GM13977 (cell line): ENCODE results near the gene SCAF8.

Experiments
- DNase-seq: peaks from one replicate; pipeline ENCODE4 v3.0.0; 2012; ENCODE audit warnings: low spot score
- CTCF ChIP-seq: IDR thresholded peaks from 2 replicates; pipeline ENCODE4 v1.5.1; 2012; ENCODE audit warnings: mild to moderate bottlenecking, control low read depth; ENCODE audit not compliant: insufficient read depth; ENCODE audit errors: extremely low read depth, missing control alignments
- in situ Hi-C: fragments of 300-500 bp; cut with MboI; formaldehyde crosslinking; loops from one replicate; pipeline ENCODE4 v1.12.0; 2022; ENCODE audit warnings: low sequenced_read_pairs, low pct_unique_long_range_greater_than_20kb, mixed read lengths, inconsistent platforms; ENCODE audit not compliant: unreplicated experiment

SCAF8 gene

GRCh38 chr6:154822947-154823558 lies 89.8 kb downstream of the SCAF8 start:
- in situ Hi-C loops = no loop called here
- DNase-seq = no peak
- TF ChIP-seq CTCF = no peak

GRCh38 chr6:154824076-154824475 lies 90.9 kb downstream of the SCAF8 start:
- DNase-seq = no peak
- in situ Hi-C loops = no loop called here
- no peak for TF ChIP-seq CTCF

GRCh38 chr6:154829970-154830369 lies 96.8 kb downstream of the SCAF8 start:
- TF ChIP-seq CTCF = no peak
- no peak for DNase-seq
- in situ Hi-C loops = no loop called here

- no peak for DNase-seq
- no peak for TF ChIP-seq CTCF
- in situ Hi-C loops = no loop called here
Measured at GRCh38 chr6:154830771-154831170, 97.6 kb downstream of the SCAF8 start.

GRCh38 chr6:154835307-154835706 lies 102.1 kb downstream of the SCAF8 start:
- TF ChIP-seq CTCF = no peak
- in situ Hi-C loops = no loop called here
- DNase-seq = no peak

GRCh38 chr6:154839546-154839945 lies 106.3 kb downstream of the SCAF8 start:
- no peak for DNase-seq
- in situ Hi-C loops = no loop called here
- no peak for TF ChIP-seq CTCF

GRCh38 chr6:154840363-154840762 lies 107.1 kb downstream of the SCAF8 start:
- TF ChIP-seq CTCF = no peak
- in situ Hi-C loops = no loop called here

More at GRCh38 chr6:154840363-154840762, 107.1 kb downstream of the SCAF8 start:
- no peak for DNase-seq
